H9 (cell line): Measurements from ENCODE around the gene DNLZ. TPM values are rescaled to one million over a fixed set of nuclear protein-coding genes. Genes with fewer than 3 reads are reported as not detected.

ENCODE experiments used
- DNase-seq: peaks from one replicate; pipeline ENCODE4 v3.0.0-alpha.2; 2017
- H2AFZ ChIP-seq: one replicate; pipeline ENCODE4 v1.6.1; 2013; ENCODE audit warnings: mild to moderate bottlenecking, low read length, control low read depth, moderate library complexity
- H2AK5ac ChIP-seq: 2 replicates; pipeline ENCODE4 v1.6.1; 2013; ENCODE audit warnings: low read length, control low read depth, mixed read lengths; ENCODE audit not compliant: insufficient read length
- H2BK120ac ChIP-seq: one replicate; pipeline ENCODE4 v1.6.1; 2013; ENCODE audit warnings: low read depth, mild to moderate bottlenecking, low read length, control low read depth, inconsistent platforms; ENCODE audit not compliant: poor library complexity, severe bottlenecking
- H2BK12ac ChIP-seq: 2 replicates; pipeline ENCODE4 v1.6.1; 2013; ENCODE audit warnings: low read length, control low read depth, mixed read lengths, low read depth; ENCODE audit not compliant: insufficient read length
- H2BK15ac ChIP-seq: 2 replicates; pipeline ENCODE4 v1.6.1; 2013; ENCODE audit warnings: low read depth, low read length, control low read depth
- H2BK20ac ChIP-seq: one replicate; pipeline ENCODE4 v1.6.1; 2013; ENCODE audit warnings: low read depth, mild to moderate bottlenecking, low read length, control low read depth, inconsistent platforms; ENCODE audit not compliant: poor library complexity, severe bottlenecking
- H2BK5ac ChIP-seq: 2 replicates; pipeline ENCODE4 v1.6.1; 2013; ENCODE audit warnings: low read length, control low read depth, mixed read lengths; ENCODE audit not compliant: insufficient read length
- H3K14ac ChIP-seq: 2 replicates; pipeline ENCODE4 v1.6.1; 2013; ENCODE audit warnings: low read length, control low read depth; ENCODE audit not compliant: insufficient read depth
- H3K18ac ChIP-seq: 2 replicates; pipeline ENCODE4 v1.6.1; 2013; ENCODE audit warnings: low read depth, mild to moderate bottlenecking, mixed read lengths, low read length, control low read depth; ENCODE audit not compliant: insufficient read length
- H3K23ac ChIP-seq: 2 replicates; pipeline ENCODE4 v1.6.1; 2013; ENCODE audit warnings: low read length, control low read depth, mixed read lengths, low read depth; ENCODE audit not compliant: insufficient read length
- H3K23me2 ChIP-seq: 2 replicates; pipeline ENCODE4 v1.6.1; 2013; ENCODE audit warnings: low read depth, mild to moderate bottlenecking, mixed read lengths, low read length, control low read depth; ENCODE audit not compliant: insufficient read length, poor library complexity, severe bottlenecking
- H3K27ac ChIP-seq: 2 replicates; pipeline ENCODE4 v1.5.1; 2013; ENCODE audit warnings: low read length, control low read depth, mixed read lengths, low read depth; ENCODE audit not compliant: insufficient read length
- H3K27me3 ChIP-seq: 2 replicates; pipeline ENCODE4 v1.6.1; 2013; ENCODE audit warnings: low read length, control low read depth, inconsistent platforms; ENCODE audit not compliant: insufficient read depth
- H3K4ac ChIP-seq: 2 replicates; pipeline ENCODE4 v1.6.1; 2013; ENCODE audit warnings: low read depth, mild to moderate bottlenecking, control low read depth, inconsistent platforms, low read length, moderate library complexity
- H3K4me1 ChIP-seq: 2 replicates; pipeline ENCODE4 v1.6.1; 2013; ENCODE audit warnings: low read length, control low read depth, inconsistent platforms; ENCODE audit not compliant: insufficient read depth
- H3K4me2 ChIP-seq: 2 replicates; pipeline ENCODE4 v1.6.1; 2013; ENCODE audit warnings: low read length, control low read depth, mixed read lengths; ENCODE audit not compliant: insufficient read length, insufficient read depth
- H3K56ac ChIP-seq: 2 replicates; pipeline ENCODE4 v1.6.1; 2013; ENCODE audit warnings: low read depth, mild to moderate bottlenecking, mixed read lengths, low read length, control low read depth; ENCODE audit not compliant: insufficient read length
- H3K79me1 ChIP-seq: 2 replicates; pipeline ENCODE4 v1.6.1; 2013; ENCODE audit warnings: low read depth, mild to moderate bottlenecking, moderate library complexity, low read length, control low read depth, inconsistent platforms; ENCODE audit not compliant: insufficient read depth, poor library complexity, severe bottlenecking
- H3K79me2 ChIP-seq: 2 replicates; pipeline ENCODE4 v1.6.1; 2013; ENCODE audit warnings: low read length, control low read depth, inconsistent platforms; ENCODE audit not compliant: insufficient read depth
- H3K9ac ChIP-seq: 2 replicates; pipeline ENCODE4 v1.6.1; 2013; ENCODE audit warnings: low read length, control low read depth, mixed read lengths; ENCODE audit not compliant: insufficient read length; ENCODE audit errors: extremely low read depth
- H3K9me3 ChIP-seq: one replicate; pipeline ENCODE4 v1.6.1; 2013; ENCODE audit warnings: low read depth, low read length, inconsistent platforms; ENCODE audit not compliant: control insufficient read depth
- H3T11ph ChIP-seq: one replicate; pipeline ENCODE4 v1.6.1; 2013; ENCODE audit warnings: mild to moderate bottlenecking, low read length, control low read depth, inconsistent platforms
- H4K20me1 ChIP-seq: one replicate; pipeline ENCODE4 v1.6.1; 2013; ENCODE audit not compliant: control insufficient read depth, insufficient read length, insufficient read depth
- H4K5ac ChIP-seq: 2 replicates; pipeline ENCODE4 v1.6.1; 2013; ENCODE audit warnings: low read depth, mild to moderate bottlenecking, mixed read lengths, low read length, control low read depth; ENCODE audit not compliant: insufficient read length
- H4K8ac ChIP-seq: replicated peaks from 2 replicates; pipeline ENCODE4 v1.6.1; 2013; ENCODE audit warnings: low read length, control low read depth, mixed read lengths, low read depth; ENCODE audit not compliant: insufficient read length
- H4K91ac ChIP-seq: 2 replicates; pipeline ENCODE4 v1.6.1; 2013; ENCODE audit warnings: low read depth, mild to moderate bottlenecking, moderate library complexity, mixed read lengths, low read length, control low read depth; ENCODE audit not compliant: insufficient read length
- H3K27ac Mint-ChIP-seq, 3 experiments: 2 replicates in 2 of 3; 3 replicates in 1 of 3; pipeline ENCODE4 v1.8.0; 2020 to 2021; ENCODE audit warnings: mixed read lengths in 3 of 3, mild to moderate bottlenecking in 1 of 3, moderate library complexity in 1 of 3
- H3K27me3 Mint-ChIP-seq: 2 replicates; pipeline ENCODE4 v1.8.0; 2021; ENCODE audit warnings: low read depth, mild to moderate bottlenecking, moderate library complexity, mixed read lengths
- H3K36me3 Mint-ChIP-seq, 3 experiments: 2 replicates in 2 of 3; 3 replicates in 1 of 3; pipeline ENCODE4 v1.8.0; 2020 to 2021; ENCODE audit warnings: low read depth in 3 of 3, mixed read lengths in 3 of 3; ENCODE audit not compliant: insufficient read depth in 1 of 3
- H3K4me1 Mint-ChIP-seq, 2 experiments: 2 replicates each; pipeline ENCODE4 v1.8.0; 2020; ENCODE audit warnings: mixed read lengths in 2 of 2
- H3K4me3 Mint-ChIP-seq, 2 experiments: 2 replicates in 1 of 2; 3 replicates in 1 of 2; pipeline ENCODE4 v1.8.0; 2020 to 2021; ENCODE audit warnings: mild to moderate bottlenecking in 2 of 2, mixed read lengths in 2 of 2, moderate library complexity in 1 of 2
- H3K9me3 Mint-ChIP-seq, 2 experiments: 2 replicates in 1 of 2; 3 replicates in 1 of 2; pipeline ENCODE4 v1.8.0; 2020; ENCODE audit warnings: mild to moderate bottlenecking in 2 of 2, mixed read lengths in 2 of 2, moderate library complexity in 1 of 2
- CTCF ChIP-seq: fragments of 200-600 bp; sonication (generic); conservative IDR thresholded peaks from 3 replicates; pipeline ENCODE4 v1.8.0; 2021; ENCODE audit warnings: antibody characterized with exemption, mild to moderate bottlenecking
- WGBS: extraction: QIAGEN DNeasy Blood & Tissue Kit; methylation state at CpG from one replicate; pipeline ENCODE4 v1.1.7; 2013; ENCODE audit warnings: missing lambda C conversion rate, low lambda C conversion rate, mixed read lengths; ENCODE audit not compliant: insufficient read length; ENCODE audit errors: extremely low coverage; 5-methylcytosine and 5-hydroxymethylcytosine counted together
- total RNA-seq: library from RNA; stranded (reverse); gene quantifications from 2 replicates; pipeline ENCODE4 v1.2.1, GENCODE V29; 2021

Gene DNLZ
- total RNA-seq, 1 experiment from 2014 or later, result 24.8 TPM

- H3K27me3 Mint-ChIP-seq, result peaks cover 5% of the 10 kb centered on the region; the same call in 1 of the 2 replicates
- DNase-seq, result no peak
Measured at GRCh38 chr9:136312009-136312375, 51.6 kb downstream of the DNLZ start.

More at GRCh38 chr9:136312009-136312375, 51.6 kb downstream of the DNLZ start:
- no peak for TF ChIP-seq CTCF
- Histone ChIP-seq H4K5ac (no peak overlapping the region), H3K9ac (no peak overlapping the region), H2AFZ (no peak overlapping the region), H3K79me2 (no peaks in the 10 kb centered on the region), H3K14ac (no peak overlapping the region), H3T11ph (no peak overlapping the region), H2BK20ac (no peak overlapping the region), H3K4ac (no peak overlapping the region), H3K27me3 (no peaks in the 10 kb centered on the region), H3K79me1 (no peaks in the 10 kb centered on the region), H3K4me1 (no peaks in the 10 kb centered on the region), H2BK5ac (no peak overlapping the region), H2BK120ac (no peak overlapping the region), H2BK12ac (no peak overlapping the region), H4K8ac (no peak overlapping the region), H4K20me1 (no peaks in the 10 kb centered on the region), H2AK5ac (no peak overlapping the region), H3K23ac (no peak overlapping the region), H2BK15ac (no peak overlapping the region), H3K9me3 (no peaks in the 10 kb centered on the region), H3K27ac (no peak overlapping the region), H3K4me2 (no peak overlapping the region), H3K18ac (no peak overlapping the region), H4K91ac (no peak overlapping the region), H3K56ac (no peak overlapping the region), H3K23me2 (no peaks in the 10 kb centered on the region)
- Mint-ChIP-seq H3K9me3 (peaks cover 13 to 15% of the 10 kb centered on the region in 2 experiments), H3K36me3 (peaks cover 6 to 19% (median 7%) of the 10 kb centered on the region in 3 experiments; a peak in 6 of 7 replicates), H3K4me1 (no peaks in the 10 kb centered on the region), H3K27ac (no peak overlapping the region), H3K4me3 (no peak overlapping the region)
- WGBS, result no CpG with 5 or more reads among the region's 10 CpGs
